Stimulated activated naive CD8-positive, alpha-beta T cell treated with anti-CD3 and anti-CD28 coated beads, Interleukin-15, Interleukin-2, amounts not matched to agents 100 ng/mL and 50 ng/mL, for 24 hours (primary cell): ENCODE data around the gene MPPED2.

Experiments
- H3K27ac Mint-ChIP-seq: one replicate; pipeline ENCODE4 v1.8.0; 2021; ENCODE audit warnings: mild to moderate bottlenecking, mixed read lengths
- H3K27me3 Mint-ChIP-seq: one replicate; pipeline ENCODE4 v1.8.0; 2021; ENCODE audit warnings: mixed read lengths
- H3K36me3 Mint-ChIP-seq: one replicate; pipeline ENCODE4 v1.8.0; 2021; ENCODE audit warnings: low read depth, mixed read lengths
- H3K4me1 Mint-ChIP-seq: one replicate; pipeline ENCODE4 v1.8.0; 2021; ENCODE audit warnings: low read depth, mixed read lengths
- H3K4me3 Mint-ChIP-seq: one replicate; pipeline ENCODE4 v1.8.0; 2021; ENCODE audit warnings: mild to moderate bottlenecking, mixed read lengths
- H3K9me3 Mint-ChIP-seq: one replicate; pipeline ENCODE4 v1.8.0; 2021; ENCODE audit warnings: mixed read lengths

Gene MPPED2

DNA sequence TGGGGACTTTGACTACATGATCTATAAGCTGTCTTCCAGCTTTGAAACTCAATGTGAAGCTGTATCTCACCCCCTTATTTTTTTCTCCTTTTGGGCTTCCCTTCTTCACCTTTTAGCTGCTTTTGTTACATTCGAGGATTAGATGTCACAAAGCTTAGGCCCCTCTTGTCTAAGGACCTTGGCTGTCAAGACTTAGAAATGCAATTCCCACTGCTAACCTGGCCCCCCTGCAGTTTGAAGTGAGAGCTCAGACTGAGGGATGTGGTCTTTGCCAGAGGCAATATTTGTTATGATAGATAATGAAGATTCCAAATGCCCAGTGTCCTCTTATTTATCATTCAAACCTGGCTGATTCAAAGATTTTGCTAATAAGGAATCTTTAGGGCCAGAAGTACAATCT lies 135.0 kb downstream of the MPPED2 start:
- H3K27me3 Mint-ChIP-seq = peaks cover 4% of the 10 kb centered on the region
- no peaks in the 10 kb centered on the region for H3K4me1 Mint-ChIP-seq
- no peak overlapping the region for H3K4me3 Mint-ChIP-seq
- H3K27ac Mint-ChIP-seq = no peak overlapping the region
- no peaks in the 10 kb centered on the region for H3K36me3 Mint-ChIP-seq
- no peaks in the 10 kb centered on the region for H3K9me3 Mint-ChIP-seq

DNA sequence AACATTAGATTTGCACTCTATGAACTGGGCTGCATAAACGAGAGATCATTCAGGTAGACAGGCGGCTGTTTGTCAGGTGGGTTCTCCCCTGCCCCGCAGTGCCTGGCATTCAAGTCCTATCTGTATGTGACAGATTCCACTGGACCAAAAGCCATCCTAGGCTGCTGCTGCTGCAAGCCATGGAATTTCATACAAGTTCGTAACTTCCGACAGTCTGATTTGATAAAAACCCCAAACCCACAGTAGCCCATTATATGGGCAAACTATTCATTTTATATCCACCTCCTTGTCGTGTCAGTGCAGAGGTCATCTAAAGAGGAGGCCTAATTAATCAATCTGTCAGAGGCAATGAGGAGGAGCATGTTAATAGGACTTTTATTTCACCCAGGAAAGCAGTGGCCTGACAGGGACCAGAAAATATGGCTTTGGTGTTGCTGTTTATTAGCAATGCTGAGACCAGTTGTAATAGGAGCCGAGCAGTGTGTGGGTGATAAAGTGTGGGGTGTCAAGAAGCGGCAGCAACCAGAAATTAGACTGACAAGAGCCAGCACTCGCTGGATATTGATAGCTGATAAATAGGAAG lies 139.0 kb downstream of the MPPED2 start:
- Mint-ChIP-seq H3K27me3 (peaks cover 4% of the 10 kb centered on the region), H3K27ac (no peak overlapping the region), H3K36me3 (no peaks in the 10 kb centered on the region), H3K4me3 (no peak overlapping the region), H3K9me3 (no peaks in the 10 kb centered on the region), H3K4me1 (no peaks in the 10 kb centered on the region)

DNA sequence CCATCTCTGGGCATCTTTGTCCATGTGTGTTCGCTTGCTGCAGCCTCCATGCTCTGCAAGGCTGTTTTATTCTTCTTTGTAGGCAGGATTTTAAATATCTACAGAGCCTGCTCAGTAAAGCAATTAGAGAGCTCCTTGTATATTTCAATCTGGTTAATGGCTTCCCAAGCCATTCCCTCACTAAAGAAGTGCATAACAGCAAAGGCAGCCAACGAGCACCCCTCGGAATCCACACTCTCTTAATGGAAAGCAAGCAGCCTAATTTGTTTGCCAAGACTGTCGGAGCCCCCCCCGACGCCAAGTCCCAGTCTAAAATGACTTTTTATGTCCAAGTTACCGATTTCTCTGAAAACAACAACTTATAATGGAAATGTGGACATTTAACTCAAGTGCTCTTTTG lies 139.6 kb downstream of the MPPED2 start:
- Mint-ChIP-seq H3K4me1 (no peaks in the 10 kb centered on the region), H3K27me3 (peaks cover 4% of the 10 kb centered on the region), H3K9me3 (no peaks in the 10 kb centered on the region), H3K36me3 (no peaks in the 10 kb centered on the region), H3K4me3 (no peak overlapping the region), H3K27ac (no peak overlapping the region)

DNA sequence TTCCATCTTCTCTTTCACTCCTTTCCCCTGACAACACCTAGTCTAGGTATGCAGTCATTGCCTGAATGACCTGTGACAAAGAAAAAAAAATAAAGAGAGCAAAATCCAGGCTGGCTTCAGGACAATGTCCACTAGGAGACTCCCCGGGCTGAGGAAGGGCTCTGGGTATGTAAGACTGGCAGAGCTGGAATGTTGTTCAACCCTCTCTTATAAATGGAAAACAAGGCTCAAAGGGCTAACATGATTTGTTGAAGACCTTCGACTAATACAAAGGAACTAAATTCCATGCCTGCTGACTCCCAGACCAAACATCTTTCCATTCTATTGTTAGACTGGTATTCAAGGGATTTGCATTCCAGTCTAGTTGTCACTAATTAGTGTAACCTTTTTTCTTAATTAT lies 141.1 kb downstream of the MPPED2 start:
- Mint-ChIP-seq H3K27me3 (peaks cover 4% of the 10 kb centered on the region), H3K4me1 (no peaks in the 10 kb centered on the region), H3K4me3 (no peak overlapping the region), H3K9me3 (no peaks in the 10 kb centered on the region), H3K27ac (no peak overlapping the region), H3K36me3 (no peaks in the 10 kb centered on the region)

DNA sequence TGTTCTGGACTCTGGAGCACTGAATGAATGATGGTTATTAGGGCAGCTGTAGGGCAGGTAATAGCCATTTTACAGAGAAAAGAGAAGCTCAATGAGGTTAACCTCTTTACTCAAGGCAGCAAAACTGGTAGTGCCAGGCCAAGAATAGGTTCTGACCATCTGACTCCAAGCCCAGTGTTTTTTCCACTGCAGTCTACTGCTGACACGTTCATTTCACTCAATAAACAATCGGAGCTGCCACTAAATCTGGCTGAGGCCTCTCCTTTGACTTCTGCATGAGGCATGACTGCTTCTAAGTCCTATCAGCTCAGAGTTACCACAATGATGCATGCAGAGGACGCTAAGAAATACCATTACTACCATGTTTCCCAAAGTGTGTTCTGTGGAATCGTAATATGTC lies 145.6 kb downstream of the MPPED2 start:
- Mint-ChIP-seq H3K27me3 (peaks cover 7% of the 10 kb centered on the region), H3K4me3 (no peak overlapping the region), H3K4me1 (no peaks in the 10 kb centered on the region), H3K27ac (no peak overlapping the region), H3K9me3 (no peaks in the 10 kb centered on the region), H3K36me3 (no peaks in the 10 kb centered on the region)

DNA sequence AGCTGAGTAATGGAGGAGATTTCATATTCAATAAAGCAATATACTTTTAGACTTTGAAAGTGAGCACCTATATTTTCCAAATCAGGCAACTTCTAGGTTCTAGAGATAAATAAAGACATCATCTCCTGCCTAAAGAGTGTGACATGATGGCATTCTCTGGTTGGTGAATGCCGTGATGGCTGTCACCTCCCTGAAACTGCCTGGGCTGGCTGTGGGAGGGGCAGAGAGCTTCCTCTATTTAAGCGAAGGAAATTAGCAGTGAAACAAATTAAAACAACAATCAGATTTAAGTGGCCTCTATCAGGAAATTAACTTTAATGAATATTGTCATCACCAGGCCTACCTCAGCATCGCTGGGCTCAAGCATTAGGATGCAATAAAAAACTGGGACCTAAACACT lies 149.4 kb downstream of the MPPED2 start:
- no peaks in the 10 kb centered on the region for H3K9me3 Mint-ChIP-seq
- no peak overlapping the region for H3K4me3 Mint-ChIP-seq
- no peak overlapping the region for H3K27ac Mint-ChIP-seq
- no peaks in the 10 kb centered on the region for H3K36me3 Mint-ChIP-seq
- peaks cover 10% of the 10 kb centered on the region for H3K27me3 Mint-ChIP-seq
- H3K4me1 Mint-ChIP-seq = no peaks in the 10 kb centered on the region

DNA sequence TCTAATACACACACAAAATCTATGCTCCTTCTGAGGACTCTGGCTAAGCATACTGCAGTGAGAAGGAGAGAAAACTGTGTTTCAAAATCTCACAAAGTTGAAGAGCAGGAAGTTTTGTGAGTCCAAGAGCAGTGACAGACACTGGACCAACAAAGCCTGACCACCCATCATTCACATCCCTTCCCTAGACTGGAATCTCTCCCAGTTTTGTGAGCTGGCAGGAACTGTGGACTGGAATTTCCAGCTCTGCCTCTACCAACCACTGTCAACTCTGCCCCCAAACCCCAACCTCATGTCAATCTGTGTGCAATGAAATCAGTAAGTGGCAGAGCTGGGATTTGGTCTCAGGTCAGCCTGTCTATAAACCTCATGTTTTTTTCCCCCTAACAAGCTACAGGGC lies 150.7 kb downstream of the MPPED2 start:
- Mint-ChIP-seq H3K4me3 (no peak overlapping the region), H3K36me3 (no peaks in the 10 kb centered on the region), H3K27ac (no peak overlapping the region), H3K9me3 (no peaks in the 10 kb centered on the region), H3K4me1 (no peaks in the 10 kb centered on the region), H3K27me3 (peaks cover 10% of the 10 kb centered on the region)

DNA sequence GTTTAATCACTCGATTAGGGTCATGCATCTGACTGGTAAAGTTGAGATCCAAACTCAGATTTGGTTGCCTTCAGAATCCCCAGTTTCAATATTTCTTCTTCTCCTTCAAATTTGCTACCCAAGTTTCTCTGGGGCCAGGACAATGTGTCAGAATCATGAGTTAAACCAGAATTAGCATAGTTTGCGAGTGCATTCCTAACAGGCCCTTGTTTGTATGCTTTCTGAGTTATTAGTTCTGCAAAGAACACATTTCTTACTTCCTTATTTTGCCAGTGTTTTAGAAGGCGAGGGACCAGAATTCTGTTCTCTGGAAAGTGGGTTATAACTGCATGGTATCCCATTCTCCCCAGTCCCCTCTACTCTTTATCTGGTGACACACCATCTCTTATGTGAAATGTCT lies 151.3 kb downstream of the MPPED2 start:
- H3K4me3 Mint-ChIP-seq = no peak overlapping the region
- H3K9me3 Mint-ChIP-seq = no peaks in the 10 kb centered on the region
- no peaks in the 10 kb centered on the region for H3K4me1 Mint-ChIP-seq
- H3K27me3 Mint-ChIP-seq = peaks cover 10% of the 10 kb centered on the region
- no peaks in the 10 kb centered on the region for H3K36me3 Mint-ChIP-seq
- no peak overlapping the region for H3K27ac Mint-ChIP-seq

DNA sequence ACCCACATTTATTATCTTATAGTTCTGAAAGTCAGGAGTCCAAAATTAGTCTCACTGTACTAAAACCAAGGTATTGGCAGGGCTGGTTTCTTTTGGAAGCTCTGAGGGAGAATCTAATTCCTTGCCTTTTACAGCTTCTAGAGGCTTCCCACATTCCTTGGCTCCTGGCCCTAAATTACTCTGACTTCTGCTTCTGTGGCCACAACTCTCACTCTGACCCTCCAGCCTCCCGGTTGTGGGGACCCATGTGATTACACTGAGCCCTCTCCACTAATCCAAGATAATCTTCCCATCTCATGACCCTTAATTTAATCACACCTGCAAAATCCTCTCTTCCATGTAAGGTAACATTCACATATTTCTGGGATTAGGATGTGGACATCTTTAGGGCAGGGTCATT lies 152.3 kb downstream of the MPPED2 start:
- Mint-ChIP-seq H3K27ac (no peak overlapping the region), H3K9me3 (no peaks in the 10 kb centered on the region), H3K27me3 (peaks cover 10% of the 10 kb centered on the region), H3K36me3 (no peaks in the 10 kb centered on the region), H3K4me3 (no peak overlapping the region), H3K4me1 (no peaks in the 10 kb centered on the region)

DNA sequence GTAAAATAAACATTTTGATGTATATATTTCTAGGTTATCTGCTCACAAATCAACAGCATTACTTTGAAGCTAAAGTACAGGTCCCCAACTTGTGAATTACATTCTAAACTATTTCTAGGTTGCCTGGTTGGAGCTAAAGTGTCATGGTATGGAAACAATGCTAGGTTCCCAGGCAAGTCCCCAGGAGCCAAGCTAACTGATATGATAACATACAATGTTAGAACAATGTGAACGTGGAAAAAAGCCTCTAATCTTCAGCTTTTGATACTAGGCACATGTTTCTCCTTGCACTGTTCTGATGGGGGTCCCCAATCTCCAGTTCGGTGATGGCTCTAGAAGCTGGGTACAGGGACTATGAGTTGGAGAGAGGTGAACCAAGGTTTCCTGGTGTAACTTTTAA lies 153.4 kb downstream of the MPPED2 start:
- Mint-ChIP-seq H3K4me1 (no peaks in the 10 kb centered on the region), H3K4me3 (no peak overlapping the region)

DNA sequence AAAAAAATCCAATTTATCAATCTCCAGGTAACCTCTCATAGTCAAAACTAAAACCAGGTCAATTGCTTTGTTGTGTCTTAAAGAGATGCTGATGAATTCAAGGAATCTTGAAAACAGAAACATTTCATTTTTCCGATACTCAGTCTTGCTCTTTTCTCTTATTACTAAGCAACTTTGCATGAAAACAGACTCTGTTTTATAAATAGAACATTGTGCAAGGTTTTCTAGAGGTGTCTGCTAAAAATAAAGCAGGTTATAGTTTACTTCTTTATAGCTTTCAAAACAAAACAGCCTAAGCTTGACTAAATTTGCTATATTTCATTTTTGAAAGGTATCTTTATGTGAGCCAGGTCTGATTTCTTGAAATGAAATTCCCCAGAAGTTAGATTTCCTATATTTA lies 154.0 kb downstream of the MPPED2 start:
- Mint-ChIP-seq H3K27me3 (peaks cover 5% of the 10 kb centered on the region), H3K4me1 (no peaks in the 10 kb centered on the region), H3K27ac (no peak overlapping the region), H3K36me3 (no peaks in the 10 kb centered on the region), H3K4me3 (no peak overlapping the region), H3K9me3 (no peaks in the 10 kb centered on the region)

More for the DNA sequence above, 153.4 kb downstream of the MPPED2 start:
- H3K27ac Mint-ChIP-seq = no peak overlapping the region
- peaks cover 10% of the 10 kb centered on the region for H3K27me3 Mint-ChIP-seq
- no peaks in the 10 kb centered on the region for H3K36me3 Mint-ChIP-seq
- no peaks in the 10 kb centered on the region for H3K9me3 Mint-ChIP-seq

DNA sequence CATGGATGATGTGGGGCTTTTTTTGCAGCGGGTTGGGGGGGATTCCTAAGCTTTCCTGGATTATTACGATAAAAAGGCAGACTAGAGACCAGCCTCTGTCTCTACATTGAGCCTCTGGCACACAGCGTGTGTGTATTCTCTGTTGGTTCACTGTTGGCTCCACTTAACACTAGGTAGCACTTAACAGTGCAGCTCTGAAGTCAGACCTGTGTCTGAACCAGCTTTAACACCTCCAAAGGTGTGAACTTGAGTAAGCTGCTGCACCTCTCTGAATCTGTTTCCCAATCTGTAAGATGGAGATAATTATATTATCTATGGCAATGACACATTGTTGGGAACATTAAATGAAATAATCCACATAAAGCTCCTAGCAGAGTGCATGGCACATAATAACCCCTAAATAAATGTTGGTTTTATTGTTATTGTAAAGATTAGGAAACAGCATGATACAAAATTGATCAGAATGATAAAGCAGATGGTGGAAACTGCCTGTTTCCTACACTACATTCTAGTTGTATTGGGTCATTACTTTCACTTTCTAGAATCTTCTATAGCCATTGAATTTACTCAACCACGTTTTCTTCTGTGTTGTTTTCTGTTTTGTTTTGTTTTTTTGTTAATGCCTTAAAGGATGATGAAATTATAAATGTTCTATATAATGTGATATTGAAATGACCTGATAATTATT lies 154.9 kb downstream of the MPPED2 start:
- Mint-ChIP-seq H3K4me1 (no peaks in the 10 kb centered on the region), H3K4me3 (no peak overlapping the region), H3K27me3 (peaks cover 3% of the 10 kb centered on the region), H3K9me3 (no peaks in the 10 kb centered on the region), H3K36me3 (no peaks in the 10 kb centered on the region), H3K27ac (no peak overlapping the region)

DNA sequence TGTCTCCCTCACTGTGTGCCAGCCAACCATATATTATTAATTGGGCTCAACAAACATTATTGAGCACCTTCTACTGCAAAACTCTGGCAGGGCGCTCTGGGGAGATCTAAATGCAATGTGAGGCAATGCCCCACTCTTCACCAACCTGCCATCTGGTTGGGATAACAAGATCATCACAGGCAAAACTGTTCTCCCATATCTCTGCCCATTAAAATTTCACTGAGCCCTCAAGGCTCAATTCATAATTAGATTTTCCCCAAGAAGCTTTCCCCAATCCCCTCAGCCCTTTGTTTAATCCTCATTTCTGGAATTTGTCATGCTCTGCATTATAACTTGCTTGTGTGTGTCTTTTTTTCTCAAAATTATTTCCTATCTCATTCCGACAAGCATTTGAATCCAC lies 156.6 kb downstream of the MPPED2 start:
- Mint-ChIP-seq H3K4me1 (no peaks in the 10 kb centered on the region), H3K27ac (no peak overlapping the region), H3K4me3 (no peak overlapping the region), H3K27me3 (peaks cover 3% of the 10 kb centered on the region), H3K36me3 (no peaks in the 10 kb centered on the region), H3K9me3 (no peaks in the 10 kb centered on the region)

DNA sequence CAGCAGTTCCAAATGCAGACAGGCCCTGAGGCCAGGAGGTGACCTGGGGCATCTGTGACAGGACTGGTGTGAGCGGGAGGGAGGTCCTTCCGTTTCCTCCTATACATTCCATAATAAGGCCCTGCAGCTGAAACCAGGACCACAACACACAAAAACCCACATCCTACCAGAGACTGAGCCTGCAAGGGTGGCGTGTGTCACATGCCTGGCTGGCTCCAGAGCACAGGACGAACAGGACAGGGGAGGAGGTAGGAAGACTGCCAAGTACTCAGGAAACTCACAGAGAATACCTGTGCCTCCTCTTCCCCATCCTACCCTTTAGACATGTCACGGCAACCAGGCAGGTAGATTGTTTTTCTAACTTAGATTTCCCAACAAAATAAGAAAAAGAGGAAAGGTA lies 159.4 kb downstream of the MPPED2 start:
- Mint-ChIP-seq H3K27ac (no peak overlapping the region), H3K4me1 (no peaks in the 10 kb centered on the region)

DNA sequence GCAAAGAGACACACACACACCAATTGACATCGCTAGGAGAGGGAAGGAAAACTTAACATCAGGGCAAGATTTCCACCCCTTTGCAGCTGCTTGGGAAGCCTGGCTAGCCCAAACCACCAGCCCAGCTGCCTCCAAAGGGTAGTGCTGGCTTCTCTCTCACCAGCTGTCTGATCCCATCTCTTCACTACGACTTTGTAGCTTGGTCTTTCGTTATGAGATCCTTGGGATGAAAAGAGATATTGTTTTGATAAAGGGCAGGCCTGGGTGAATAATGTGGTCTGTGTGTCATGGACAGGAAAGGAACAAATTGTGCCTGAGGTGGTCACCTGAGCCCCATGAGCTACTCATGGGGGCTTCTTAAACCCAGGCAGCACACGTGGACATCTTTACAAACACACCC lies 161.3 kb downstream of the MPPED2 start:
- Mint-ChIP-seq H3K4me1 (no peaks in the 10 kb centered on the region), H3K27ac (no peak overlapping the region), H3K4me3 (no peak overlapping the region), H3K9me3 (no peaks in the 10 kb centered on the region), H3K36me3 (no peaks in the 10 kb centered on the region), H3K27me3 (peaks cover 3% of the 10 kb centered on the region)

More for the DNA sequence above, 159.4 kb downstream of the MPPED2 start:
- no peaks in the 10 kb centered on the region for H3K9me3 Mint-ChIP-seq
- H3K36me3 Mint-ChIP-seq = no peaks in the 10 kb centered on the region
- H3K27me3 Mint-ChIP-seq = no peaks in the 10 kb centered on the region
- no peak overlapping the region for H3K4me3 Mint-ChIP-seq

DNA sequence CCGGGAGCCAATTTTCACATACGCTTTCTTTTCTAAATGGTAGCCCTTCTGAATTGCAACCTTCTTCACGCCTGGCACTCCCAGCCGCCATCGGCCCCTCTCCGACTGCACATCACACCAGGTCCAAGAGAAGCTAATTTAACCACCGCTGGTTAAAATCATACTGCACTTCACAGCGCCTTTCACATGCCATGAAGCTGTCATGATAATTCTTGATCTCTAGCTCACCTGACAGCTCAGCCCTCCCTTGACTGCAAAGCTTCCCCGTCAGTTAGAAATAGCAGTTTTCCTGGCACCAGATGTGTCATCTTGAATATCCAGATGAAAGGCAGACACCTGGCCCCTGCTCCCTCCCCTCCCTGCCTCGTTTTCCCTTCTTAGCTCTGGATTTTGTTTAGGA lies 161.8 kb downstream of the MPPED2 start:
- Mint-ChIP-seq H3K36me3 (no peaks in the 10 kb centered on the region), H3K4me1 (no peaks in the 10 kb centered on the region), H3K4me3 (no peak overlapping the region), H3K27ac (no peak overlapping the region), H3K9me3 (no peaks in the 10 kb centered on the region), H3K27me3 (peaks cover 3% of the 10 kb centered on the region)
